Vagina (tissue), 2 donors: Measurements from ENCODE around the gene C3orf62.

Experiments
- POLR2A ChIP-seq, 2 donors: fragments of 450-650 bp; IDR thresholded peaks; one replicate each; pipeline ENCODE4 v1.6.1; 2017; ENCODE audit warnings: antibody characterized with exemption in 2 of 2, mild to moderate bottlenecking in 2 of 2, moderate library complexity in 2 of 2
- TF ChIP-seq, protein P1 (sequence below), 3 experiments: fragments of 450-650 bp in 2 of 3; fragments of 200-600 bp in 1 of 3; sonication (generic) in 1 of 3; IDR thresholded peaks; one replicate each; pipeline ENCODE4 v1.5.1; 2017 to 2019; ENCODE audit warnings: antibody characterized with exemption in 3 of 3, mild to moderate bottlenecking in 2 of 3, moderate library complexity in 2 of 3

DNA sequence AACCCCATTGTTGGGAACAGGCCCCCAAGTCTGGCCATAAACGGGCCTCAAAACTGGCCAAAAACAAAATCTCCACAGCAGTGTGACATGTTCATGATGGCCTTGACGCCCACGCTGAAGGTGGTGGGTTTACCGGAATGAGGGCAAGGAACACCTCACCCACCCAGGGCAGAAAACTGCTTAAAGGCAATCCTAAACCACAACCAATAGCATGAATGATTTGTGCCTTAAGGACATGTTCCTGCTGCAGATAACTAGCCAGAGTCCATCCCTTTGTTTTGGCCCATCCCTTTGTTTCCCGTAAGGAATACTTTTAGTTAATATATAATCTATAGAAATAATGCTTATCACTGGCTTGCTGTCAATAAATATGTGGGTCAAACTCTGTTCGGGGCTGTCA, 57.9 kb downstream of the C3orf62 start:
- TF ChIP-seq, protein P1, sequence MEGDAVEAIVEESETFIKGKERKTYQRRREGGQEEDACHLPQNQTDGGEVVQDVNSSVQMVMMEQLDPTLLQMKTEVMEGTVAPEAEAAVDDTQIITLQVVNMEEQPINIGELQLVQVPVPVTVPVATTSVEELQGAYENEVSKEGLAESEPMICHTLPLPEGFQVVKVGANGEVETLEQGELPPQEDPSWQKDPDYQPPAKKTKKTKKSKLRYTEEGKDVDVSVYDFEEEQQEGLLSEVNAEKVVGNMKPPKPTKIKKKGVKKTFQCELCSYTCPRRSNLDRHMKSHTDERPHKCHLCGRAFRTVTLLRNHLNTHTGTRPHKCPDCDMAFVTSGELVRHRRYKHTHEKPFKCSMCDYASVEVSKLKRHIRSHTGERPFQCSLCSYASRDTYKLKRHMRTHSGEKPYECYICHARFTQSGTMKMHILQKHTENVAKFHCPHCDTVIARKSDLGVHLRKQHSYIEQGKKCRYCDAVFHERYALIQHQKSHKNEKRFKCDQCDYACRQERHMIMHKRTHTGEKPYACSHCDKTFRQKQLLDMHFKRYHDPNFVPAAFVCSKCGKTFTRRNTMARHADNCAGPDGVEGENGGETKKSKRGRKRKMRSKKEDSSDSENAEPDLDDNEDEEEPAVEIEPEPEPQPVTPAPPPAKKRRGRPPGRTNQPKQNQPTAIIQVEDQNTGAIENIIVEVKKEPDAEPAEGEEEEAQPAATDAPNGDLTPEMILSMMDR (IDR thresholded peaks at IDR 0.05) = no peak
- TF ChIP-seq POLR2A (IDR thresholded peaks at IDR 0.05) = no peak
